Ishikawa (cell line): ENCODE results near the gene PRSS12.

ENCODE experiments used
- CEBPB ChIP-seq: IDR thresholded peaks from 2 replicates; pipeline ENCODE4 v1.6.1; 2012
- CREB1 ChIP-seq: IDR thresholded peaks from 2 replicates; pipeline ENCODE4 v1.6.1; 2012; ENCODE audit warnings: low read depth
- EGR1 ChIP-seq: IDR thresholded peaks from 2 replicates; pipeline ENCODE4 v1.6.1; 2012
- EP300 ChIP-seq: IDR thresholded peaks from 2 replicates; pipeline ENCODE4 v1.6.1; 2012; ENCODE audit warnings: borderline replicate concordance
- FOXM1 ChIP-seq: IDR thresholded peaks from 2 replicates; pipeline ENCODE4 v1.6.1; 2012; ENCODE audit warnings: low read depth, borderline replicate concordance
- MAX ChIP-seq: IDR thresholded peaks from 2 replicates; pipeline ENCODE4 v1.6.1; 2012
- NFIC ChIP-seq: IDR thresholded peaks from 2 replicates; pipeline ENCODE4 v1.6.1; 2012
- RAD21 ChIP-seq: IDR thresholded peaks from 2 replicates; pipeline ENCODE4 v1.6.1; 2012; ENCODE audit warnings: low read depth
- REST ChIP-seq: IDR thresholded peaks from 2 replicates; pipeline ENCODE4 v1.6.1; 2012; ENCODE audit warnings: low read depth, mild to moderate bottlenecking
- TAF1 ChIP-seq: IDR thresholded peaks from 2 replicates; pipeline ENCODE4 v1.6.1; 2012; ENCODE audit warnings: low read depth, mild to moderate bottlenecking
- TCF12 ChIP-seq: IDR thresholded peaks from 2 replicates; pipeline ENCODE4 v1.6.1; 2012; ENCODE audit warnings: low read depth
- TEAD4 ChIP-seq: IDR thresholded peaks from 2 replicates; pipeline ENCODE4 v1.6.1; 2012
- USF1 ChIP-seq: IDR thresholded peaks from 2 replicates; pipeline ENCODE4 v1.6.1; 2012
- YY1 ChIP-seq: IDR thresholded peaks from 2 replicates; pipeline ENCODE4 v1.6.1; 2012; ENCODE audit warnings: low read depth
- ZBTB7A ChIP-seq: IDR thresholded peaks from 2 replicates; pipeline ENCODE4 v1.6.1; 2012; ENCODE audit warnings: low read depth

Gene PRSS12

GRCh38 chr4:118397623-118397979 lies 44.8 kb upstream of the PRSS12 start:
- no peak for TF ChIP-seq CEBPB
- TF ChIP-seq RAD21, result no peak
- TF ChIP-seq YY1, result no peak
- no peak for TF ChIP-seq MAX
- no peak for TF ChIP-seq NFIC
- no peak for TF ChIP-seq EGR1
- no peak for TF ChIP-seq REST
- TF ChIP-seq TEAD4, result no peak
- TF ChIP-seq TCF12, result no peak
- no peak for TF ChIP-seq ZBTB7A
- TF ChIP-seq EP300, result no peak
- TF ChIP-seq CREB1, result no peak
- TF ChIP-seq TAF1, result no peak
- TF ChIP-seq FOXM1, result no peak
- TF ChIP-seq USF1, result no peak

GRCh38 chr4:118396881-118397622 lies 44.2 kb upstream of the PRSS12 start:
- no peak for TF ChIP-seq NFIC
- TF ChIP-seq CEBPB, result no peak

- TF ChIP-seq TAF1 (no peak), REST (no peak), TCF12 (no peak), USF1 (no peak), CEBPB (no peak), MAX (no peak), EP300 (no peak), EGR1 (no peak), TEAD4 (no peak), RAD21 (no peak), CREB1 (no peak), ZBTB7A (no peak), YY1 (no peak)
These were observed 42.3 kb upstream of the PRSS12 start for GRCh38 chr4:118395057-118395644.

- TF ChIP-seq EP300 (no peak), ZBTB7A (no peak), REST (no peak), USF1 (no peak), RAD21 (no peak), CEBPB (no peak), YY1 (no peak), EGR1 (no peak)
These were observed 37.3 kb upstream of the PRSS12 start for GRCh38 chr4:118390121-118390520.
